Body of pancreas (tissue), 4 donors: ENCODE results near the gene HOXD3. TPM values are rescaled to one million over a fixed set of nuclear protein-coding genes. Genes with fewer than 3 reads are reported as not detected.

Experiments
- ATAC-seq: fragments of 150-250 bp; one replicate; pipeline ENCODE4 v1.9.1; 2016
- DNase-seq, 4 donors: peaks; one replicate each; pipeline ENCODE4 v3.0.0-alpha.2; 2019
- H3K27ac ChIP-seq, 4 donors: fragments of 200-600 bp; sonication (generic); 1 replicate in 3 of 4; 2 replicates in 1 of 4; pipeline versions ENCODE4 v1.5.1 to v1.6.1; 2016 to 2019; ENCODE audit warnings: mild to moderate bottlenecking in 1 of 4, mixed read lengths in 1 of 4, moderate library complexity in 1 of 4
- H3K27me3 ChIP-seq, 2 donors: fragments of 200-600 bp; sonication (generic); one replicate each; pipeline ENCODE4 v1.6.0; 2016; ENCODE audit warnings: mild to moderate bottlenecking in 1 of 2
- H3K36me3 ChIP-seq, 2 donors: fragments of 200-600 bp; sonication (generic); replicated peaks in 1 of 2; 2 replicates each; pipeline ENCODE4 v1.5.1; 2016; ENCODE audit warnings: low read depth in 2 of 2; ENCODE audit not compliant: insufficient read depth in 1 of 2
- H3K4me1 ChIP-seq: fragments of 200-600 bp; sonication (generic); one replicate; pipeline ENCODE4 v1.6.0; 2016
- H3K4me3 ChIP-seq, 2 donors: fragments of 200-600 bp; sonication (generic); 1 replicate in 1 of 2; 2 replicates in 1 of 2; pipeline ENCODE4 v1.5.1; 2016 to 2019
- H3K9me3 ChIP-seq, 3 donors: fragments of 200-600 bp; sonication (generic); 1 replicate in 2 of 3; 2 replicates in 1 of 3; pipeline ENCODE4 v1.5.1; 2016
- CTCF ChIP-seq, 7 experiments: fragments of 450-650 bp in 4 of 7; fragments of 200-600 bp in 3 of 7; sonication (generic) in 3 of 7; IDR thresholded peaks; one replicate each; pipeline ENCODE4 v1.5.1; 2016 to 2019; ENCODE audit warnings: antibody characterized with exemption in 7 of 7
- POLR2A ChIP-seq, 3 donors: fragments of 450-650 bp; IDR thresholded peaks; one replicate each; pipeline ENCODE4 v1.6.1; 2016; ENCODE audit warnings: antibody characterized with exemption in 3 of 3, mild to moderate bottlenecking in 2 of 3
- WGBS, 2 donors: methylation state at CpG; one replicate each; pipeline ENCODE4 v1.1.5; 2017; 5-methylcytosine and 5-hydroxymethylcytosine counted together
- intact Hi-C: fragments of 100-400 bp; cut with DNase I; formaldehyde crosslinking; loops from one replicate; pipeline ENCODE4 v1.15.1; 2023
- total RNA-seq, 2 donors: library from RNA; depleted of rRNA; stranded (reverse); fragments of >200 nt; gene quantifications; one replicate each; pipeline ENCODE4 v1.1.0, GENCODE V29; 2016

HOXD3 gene
- total RNA-seq, 2 donors from 2014 or later = 0.26 TPM; not detected in 1

DNA sequence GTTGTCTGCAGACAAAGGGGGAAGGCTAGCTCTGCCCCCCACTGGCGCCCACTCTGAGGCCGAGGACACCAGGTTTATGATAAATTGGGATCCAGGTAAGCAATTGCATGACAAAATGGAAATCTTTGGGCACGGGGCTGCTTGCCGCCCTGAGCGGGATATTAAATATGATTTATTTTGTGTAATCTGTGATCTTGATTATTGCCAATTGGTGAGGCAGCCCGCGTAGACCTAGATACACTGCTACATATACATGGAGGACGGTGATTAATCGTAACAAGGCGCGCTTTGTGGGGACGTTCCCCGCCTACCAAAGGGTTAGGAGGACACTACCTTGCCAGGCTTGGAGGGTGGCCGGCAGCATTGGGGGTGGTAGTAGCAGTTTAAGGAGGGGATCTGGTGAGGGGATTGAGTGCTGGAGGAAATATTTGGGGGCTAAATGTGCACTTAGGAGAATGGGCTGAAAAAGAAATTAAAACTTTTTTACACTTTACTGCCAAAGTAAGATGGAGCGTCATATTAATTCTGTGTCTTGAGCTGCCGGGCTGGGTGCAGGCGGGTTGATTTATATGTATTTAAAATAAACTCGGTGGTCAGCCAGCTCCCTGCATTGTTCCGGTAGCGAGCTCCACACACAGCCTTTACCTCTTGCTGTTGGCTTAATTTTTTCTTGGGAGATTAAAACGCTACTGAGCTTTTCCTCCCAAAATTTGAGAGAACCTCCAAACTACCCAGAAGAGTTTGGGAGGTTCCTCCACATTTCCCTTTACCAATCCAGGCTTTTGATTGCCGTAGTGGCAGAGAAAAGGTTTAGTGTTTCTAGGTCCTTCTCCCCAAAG is 4.1 kb downstream of the HOXD3 start:
- DNase-seq (no peak), ATAC-seq (no peak)
- Histone ChIP-seq H3K27me3 (peaks cover 0 to 67% of the 10 kb centered on the region in 2 donors), H3K27ac (no peak overlapping the region), H3K36me3 (no peaks in the 10 kb centered on the region), H3K4me3 (no peak overlapping the region), H3K9me3 (no peaks in the 10 kb centered on the region), H3K4me1 (peaks cover 41% of the 10 kb centered on the region)
- no peak for TF ChIP-seq POLR2A (IDR thresholded peaks at IDR 0.05)
- no peak for TF ChIP-seq CTCF (IDR thresholded peaks at IDR 0.05)
- WGBS, 2 donors = 9 to 18% methylated on average over 22 of the region's 22 CpGs
- intact Hi-C loops = no loop called here

GRCh38 chr2:176161825-176162626 is 4.9 kb downstream of the HOXD3 start:
- DNase-seq = no peak
- H3K36me3 ChIP-seq = no peaks in the 10 kb centered on the region
- H3K4me3 ChIP-seq = no peak overlapping the region
- intact Hi-C loops = no loop called here
- H3K4me1 ChIP-seq = peaks cover 37% of the 10 kb centered on the region
- no peaks in the 10 kb centered on the region for H3K9me3 ChIP-seq
- TF ChIP-seq POLR2A (IDR thresholded peaks at IDR 0.05) (no peak), CTCF (IDR thresholded peaks at IDR 0.05) (no peak)
- no peak overlapping the region for H3K27ac ChIP-seq
- H3K27me3 ChIP-seq = peaks cover 0 to 59% of the 10 kb centered on the region in 2 donors
- 4 to 11% methylated on average over 22 of the region's 22 CpGs for WGBS, 2 donors
- no peak for ATAC-seq

GRCh38 chr2:176162911-176163671 is 6.0 kb downstream of the HOXD3 start:
- no peaks in the 10 kb centered on the region for H3K9me3 ChIP-seq
- 8 to 14% methylated on average over 25 to 29 of the region's 29 CpGs for WGBS, 2 donors
- no peak for DNase-seq
- H3K36me3 ChIP-seq = no peaks in the 10 kb centered on the region
- no peak for TF ChIP-seq POLR2A (IDR thresholded peaks at IDR 0.05)
- TF ChIP-seq CTCF (IDR thresholded peaks at IDR 0.05) = no peak
- H3K27me3 ChIP-seq = peaks cover 0 to 48% of the 10 kb centered on the region in 2 donors
- peaks cover 30% of the 10 kb centered on the region for H3K4me1 ChIP-seq
- no peak for ATAC-seq
- H3K27ac ChIP-seq = no peak overlapping the region
- H3K4me3 ChIP-seq = no peak overlapping the region
- intact Hi-C loops = no loop called here

DNA sequence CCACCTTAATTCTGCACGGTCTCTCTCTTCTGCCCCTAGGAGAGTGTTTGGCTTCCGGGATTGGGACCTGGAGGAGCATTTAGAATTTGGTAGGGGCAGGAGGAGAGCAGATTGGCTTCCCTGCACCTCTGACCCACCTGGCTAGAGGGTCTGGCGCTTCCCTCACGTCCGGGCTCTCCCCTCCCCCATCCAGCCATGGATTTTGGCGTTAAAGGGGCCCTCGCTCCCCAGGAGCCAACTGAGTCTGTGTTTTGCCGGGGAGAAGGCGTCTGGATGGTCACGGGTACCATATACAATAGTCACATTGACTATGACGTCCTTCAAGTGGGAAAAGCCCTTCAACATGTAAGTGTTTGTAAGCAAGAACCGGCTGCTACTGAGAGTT is 6.6 kb downstream of the HOXD3 start:
- TF ChIP-seq POLR2A (IDR thresholded peaks at IDR 0.05) (no peak), CTCF (IDR thresholded peaks at IDR 0.05) (no peak)
- Histone ChIP-seq H3K4me3 (no peak overlapping the region), H3K27me3 (peaks cover 0 to 44% of the 10 kb centered on the region in 2 donors), H3K36me3 (no peaks in the 10 kb centered on the region), H3K27ac (no peak overlapping the region), H3K9me3 (no peaks in the 10 kb centered on the region), H3K4me1 (peaks cover 30% of the 10 kb centered on the region)
- intact Hi-C loops = no loop called here
- 1 to 12% methylated on average over 7 to 12 of the region's 12 CpGs for WGBS, 2 donors
- ATAC-seq (no peak), DNase-seq (no peak)
